ENCODE measurements around the gene SP1. TPM values are rescaled to one million over a fixed set of nuclear protein-coding genes. Genes with fewer than 3 reads are reported as not detected.

SP1 gene
- total and polyA plus RNA-seq, 9 of the 15 experiments (the other 6 are each of a cell fraction or from before 2014, with no cell fraction given), result 8.0 to 65.5 (median 41.6) TPM

GRCh38 chr12:53344824-53345485 lies 35.0 kb upstream of the SP1 start (continued):
- no peak for TF ChIP-seq TFAM (CRISPR knock-in tag; conservative IDR thresholded peaks at IDR 0.05)
- peak; percentile 72 for TF ChIP-seq SMC3 (conservative IDR thresholded peaks at IDR 0.05; ENCODE audit: insufficient read depth, low read depth, low read length)
- TF ChIP-seq ZNF655 (CRISPR knock-in tag; IDR thresholded peaks at IDR 0.05), result no peak
- TF ChIP-seq KHSRP (IDR thresholded peaks at IDR 0.05), result no peak
- TF ChIP-seq PRPF4 (IDR thresholded peaks at IDR 0.05; ENCODE audit: insufficient read depth, low read depth, low read length, poor library complexity, severe bottlenecking), result no peak
- TF ChIP-seq U2AF2 (optimal IDR thresholded peaks at IDR 0.05; ENCODE audit: low read depth, low read length), result no peak
- TF ChIP-seq ATF2 (CRISPR knock-in tag; IDR thresholded peaks at IDR 0.05), result no peak
- peak; percentile 81; the same call in 1 of the 2 replicates for TF ChIP-seq ARID2 (IDR thresholded peaks at IDR 0.05)
- TF ChIP-seq L3MBTL2 (IDR thresholded peaks at IDR 0.05), result 0 out of 2 replicates have a peak, but pooled peaks have one; percentile 32
- TF ChIP-seq ZNF133 (CRISPR knock-in tag; IDR thresholded peaks at IDR 0.05), result no peak
- no peak for TF ChIP-seq ELF2 (CRISPR knock-in tag; IDR thresholded peaks at IDR 0.05)
- TF ChIP-seq ZBTB7A (IDR thresholded peaks at IDR 0.05; ENCODE audit: borderline replicate concordance, control insufficient read depth, low read depth, low read length), result 0 out of 2 replicates have a peak, but pooled peaks have one; percentile 69
- no peak for TF ChIP-seq ZNF280B (CRISPR knock-in tag; IDR thresholded peaks at IDR 0.05)
- TF ChIP-seq ELK1 (CRISPR knock-in tag; IDR thresholded peaks at IDR 0.05), result no peak
- TF ChIP-seq FOXA1 (IDR thresholded peaks at IDR 0.05; ENCODE audit: borderline replicate concordance), result no peak
- TF ChIP-seq BRCA1 (IDR thresholded peaks at IDR 0.05), result no peak
- TF ChIP-seq BRCA1 (CRISPR knock-in tag; IDR thresholded peaks at IDR 0.05), result no peak
- TF ChIP-seq BHLHE40 (IDR thresholded peaks at IDR 0.05; ENCODE audit: low read length), result no peak
- TF ChIP-seq ZNF408 (CRISPR knock-in tag; IDR thresholded peaks at IDR 0.05; ENCODE audit: low read depth), result no peak
- TF ChIP-seq SAFB2 (IDR thresholded peaks at IDR 0.05; ENCODE audit: borderline replicate concordance, low read depth, low read length, severe bottlenecking), result no peak
- no peak for TF ChIP-seq ZNF384 (IDR thresholded peaks at IDR 0.05; ENCODE audit: low read depth, low read length)
